H9 (cell line): ENCODE measurements around the gene TMC2. TPM values are rescaled to one million over a fixed set of nuclear protein-coding genes. Genes with fewer than 3 reads are reported as not detected.

Experiments
- DNase-seq: peaks from one replicate; pipeline ENCODE4 v3.0.0-alpha.2; 2017
- H2AFZ ChIP-seq: one replicate; pipeline ENCODE4 v1.6.1; 2013; ENCODE audit warnings: mild to moderate bottlenecking, low read length, control low read depth, moderate library complexity
- H2AK5ac ChIP-seq: 2 replicates; pipeline ENCODE4 v1.6.1; 2013; ENCODE audit warnings: low read length, control low read depth, mixed read lengths; ENCODE audit not compliant: insufficient read length
- H2BK120ac ChIP-seq: one replicate; pipeline ENCODE4 v1.6.1; 2013; ENCODE audit warnings: low read depth, mild to moderate bottlenecking, low read length, control low read depth, inconsistent platforms; ENCODE audit not compliant: poor library complexity, severe bottlenecking
- H2BK12ac ChIP-seq: 2 replicates; pipeline ENCODE4 v1.6.1; 2013; ENCODE audit warnings: low read length, control low read depth, mixed read lengths, low read depth; ENCODE audit not compliant: insufficient read length
- H2BK15ac ChIP-seq: 2 replicates; pipeline ENCODE4 v1.6.1; 2013; ENCODE audit warnings: low read depth, low read length, control low read depth
- H2BK20ac ChIP-seq: one replicate; pipeline ENCODE4 v1.6.1; 2013; ENCODE audit warnings: low read depth, mild to moderate bottlenecking, low read length, control low read depth, inconsistent platforms; ENCODE audit not compliant: poor library complexity, severe bottlenecking
- H2BK5ac ChIP-seq: 2 replicates; pipeline ENCODE4 v1.6.1; 2013; ENCODE audit warnings: low read length, control low read depth, mixed read lengths; ENCODE audit not compliant: insufficient read length
- H3K14ac ChIP-seq: 2 replicates; pipeline ENCODE4 v1.6.1; 2013; ENCODE audit warnings: low read length, control low read depth; ENCODE audit not compliant: insufficient read depth
- H3K18ac ChIP-seq: 2 replicates; pipeline ENCODE4 v1.6.1; 2013; ENCODE audit warnings: low read depth, mild to moderate bottlenecking, mixed read lengths, low read length, control low read depth; ENCODE audit not compliant: insufficient read length
- H3K23ac ChIP-seq: 2 replicates; pipeline ENCODE4 v1.6.1; 2013; ENCODE audit warnings: low read length, control low read depth, mixed read lengths, low read depth; ENCODE audit not compliant: insufficient read length
- H3K23me2 ChIP-seq: 2 replicates; pipeline ENCODE4 v1.6.1; 2013; ENCODE audit warnings: low read depth, mild to moderate bottlenecking, mixed read lengths, low read length, control low read depth; ENCODE audit not compliant: insufficient read length, poor library complexity, severe bottlenecking
- H3K27ac ChIP-seq: 2 replicates; pipeline ENCODE4 v1.5.1; 2013; ENCODE audit warnings: low read length, control low read depth, mixed read lengths, low read depth; ENCODE audit not compliant: insufficient read length
- H3K27me3 ChIP-seq: 2 replicates; pipeline ENCODE4 v1.6.1; 2013; ENCODE audit warnings: low read length, control low read depth, inconsistent platforms; ENCODE audit not compliant: insufficient read depth
- H3K4ac ChIP-seq: 2 replicates; pipeline ENCODE4 v1.6.1; 2013; ENCODE audit warnings: low read depth, mild to moderate bottlenecking, control low read depth, inconsistent platforms, low read length, moderate library complexity
- H3K4me1 ChIP-seq: 2 replicates; pipeline ENCODE4 v1.6.1; 2013; ENCODE audit warnings: low read length, control low read depth, inconsistent platforms; ENCODE audit not compliant: insufficient read depth
- H3K4me2 ChIP-seq: 2 replicates; pipeline ENCODE4 v1.6.1; 2013; ENCODE audit warnings: low read length, control low read depth, mixed read lengths; ENCODE audit not compliant: insufficient read length, insufficient read depth
- H3K56ac ChIP-seq: 2 replicates; pipeline ENCODE4 v1.6.1; 2013; ENCODE audit warnings: low read depth, mild to moderate bottlenecking, mixed read lengths, low read length, control low read depth; ENCODE audit not compliant: insufficient read length
- H3K79me1 ChIP-seq: 2 replicates; pipeline ENCODE4 v1.6.1; 2013; ENCODE audit warnings: low read depth, mild to moderate bottlenecking, moderate library complexity, low read length, control low read depth, inconsistent platforms; ENCODE audit not compliant: insufficient read depth, poor library complexity, severe bottlenecking
- H3K79me2 ChIP-seq: 2 replicates; pipeline ENCODE4 v1.6.1; 2013; ENCODE audit warnings: low read length, control low read depth, inconsistent platforms; ENCODE audit not compliant: insufficient read depth
- H3K9ac ChIP-seq: 2 replicates; pipeline ENCODE4 v1.6.1; 2013; ENCODE audit warnings: low read length, control low read depth, mixed read lengths; ENCODE audit not compliant: insufficient read length; ENCODE audit errors: extremely low read depth
- H3K9me3 ChIP-seq: one replicate; pipeline ENCODE4 v1.6.1; 2013; ENCODE audit warnings: low read depth, low read length, inconsistent platforms; ENCODE audit not compliant: control insufficient read depth
- H3T11ph ChIP-seq: one replicate; pipeline ENCODE4 v1.6.1; 2013; ENCODE audit warnings: mild to moderate bottlenecking, low read length, control low read depth, inconsistent platforms
- H4K20me1 ChIP-seq: one replicate; pipeline ENCODE4 v1.6.1; 2013; ENCODE audit not compliant: control insufficient read depth, insufficient read length, insufficient read depth
- H4K5ac ChIP-seq: 2 replicates; pipeline ENCODE4 v1.6.1; 2013; ENCODE audit warnings: low read depth, mild to moderate bottlenecking, mixed read lengths, low read length, control low read depth; ENCODE audit not compliant: insufficient read length
- H4K8ac ChIP-seq: replicated peaks from 2 replicates; pipeline ENCODE4 v1.6.1; 2013; ENCODE audit warnings: low read length, control low read depth, mixed read lengths, low read depth; ENCODE audit not compliant: insufficient read length
- H4K91ac ChIP-seq: 2 replicates; pipeline ENCODE4 v1.6.1; 2013; ENCODE audit warnings: low read depth, mild to moderate bottlenecking, moderate library complexity, mixed read lengths, low read length, control low read depth; ENCODE audit not compliant: insufficient read length
- H3K27ac Mint-ChIP-seq, 3 experiments: 2 replicates in 2 of 3; 3 replicates in 1 of 3; pipeline ENCODE4 v1.8.0; 2020 to 2021; ENCODE audit warnings: mixed read lengths in 3 of 3, mild to moderate bottlenecking in 1 of 3, moderate library complexity in 1 of 3
- H3K27me3 Mint-ChIP-seq: 2 replicates; pipeline ENCODE4 v1.8.0; 2021; ENCODE audit warnings: low read depth, mild to moderate bottlenecking, moderate library complexity, mixed read lengths
- H3K36me3 Mint-ChIP-seq, 3 experiments: 2 replicates in 2 of 3; 3 replicates in 1 of 3; pipeline ENCODE4 v1.8.0; 2020 to 2021; ENCODE audit warnings: low read depth in 3 of 3, mixed read lengths in 3 of 3; ENCODE audit not compliant: insufficient read depth in 1 of 3
- H3K4me1 Mint-ChIP-seq, 2 experiments: 2 replicates each; pipeline ENCODE4 v1.8.0; 2020; ENCODE audit warnings: mixed read lengths in 2 of 2
- H3K4me3 Mint-ChIP-seq, 2 experiments: 2 replicates in 1 of 2; 3 replicates in 1 of 2; pipeline ENCODE4 v1.8.0; 2020 to 2021; ENCODE audit warnings: mild to moderate bottlenecking in 2 of 2, mixed read lengths in 2 of 2, moderate library complexity in 1 of 2
- H3K9me3 Mint-ChIP-seq, 2 experiments: 2 replicates in 1 of 2; 3 replicates in 1 of 2; pipeline ENCODE4 v1.8.0; 2020; ENCODE audit warnings: mild to moderate bottlenecking in 2 of 2, mixed read lengths in 2 of 2, moderate library complexity in 1 of 2
- WGBS: extraction: QIAGEN DNeasy Blood & Tissue Kit; methylation state at CpG from one replicate; pipeline ENCODE4 v1.1.7; 2013; ENCODE audit warnings: missing lambda C conversion rate, low lambda C conversion rate, mixed read lengths; ENCODE audit not compliant: insufficient read length; ENCODE audit errors: extremely low coverage; 5-methylcytosine and 5-hydroxymethylcytosine counted together
- total RNA-seq: library from RNA; stranded (reverse); gene quantifications from 2 replicates; pipeline ENCODE4 v1.2.1, GENCODE V29; 2021
- TF ChIP-seq, protein P1 (sequence below): fragments of 200-600 bp; sonication (generic); conservative IDR thresholded peaks from 3 replicates; pipeline ENCODE4 v1.8.0; 2021; ENCODE audit warnings: antibody characterized with exemption, mild to moderate bottlenecking

Gene TMC2
- total RNA-seq, 1 experiment from 2014 or later = not detected

DNA sequence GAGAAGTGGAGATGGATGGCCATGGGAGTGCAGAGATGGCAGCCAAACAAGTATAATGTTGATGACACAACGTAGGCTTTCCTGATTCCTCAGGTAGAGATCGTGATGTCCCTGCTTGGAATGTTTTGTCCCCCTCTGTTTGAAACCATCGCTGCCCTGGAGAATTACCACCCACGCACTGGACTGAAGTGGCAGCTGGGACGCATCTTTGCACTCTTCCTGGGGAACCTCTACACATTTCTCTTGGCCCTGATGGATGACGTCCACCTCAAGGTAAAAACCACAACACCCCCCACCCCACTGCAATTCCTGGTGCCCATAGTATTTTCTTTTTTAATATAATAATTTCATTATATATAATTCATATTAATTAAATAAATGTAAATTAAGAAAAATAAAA lies 74.0 kb downstream of the TMC2 start:
- Mint-ChIP-seq H3K27me3 (peaks cover 31% of the 10 kb centered on the region), H3K27ac (no peak overlapping the region), H3K9me3 (peaks cover 18 to 24% of the 10 kb centered on the region in 2 experiments), H3K36me3 (peaks cover 0 to 7% (median 3%) of the 10 kb centered on the region in 3 experiments; a peak in 3 of 7 replicates), H3K4me3 (no peak overlapping the region), H3K4me1 (no peaks in the 10 kb centered on the region)
- Histone ChIP-seq H4K5ac (no peak overlapping the region), H3K79me2 (no peaks in the 10 kb centered on the region), H3K4me2 (no peak overlapping the region), H3K79me1 (no peaks in the 10 kb centered on the region), H3T11ph (no peak overlapping the region), H2AFZ (no peak overlapping the region), H3K27ac (no peak overlapping the region), H2BK15ac (no peak overlapping the region), H2AK5ac (no peak overlapping the region), H3K9me3 (peaks cover 5% of the 10 kb centered on the region), H2BK12ac (no peak overlapping the region), H4K20me1 (no peaks in the 10 kb centered on the region), H3K23ac (no peak overlapping the region), H3K9ac (no peak overlapping the region), H2BK20ac (no peak overlapping the region), H2BK120ac (no peak overlapping the region), H3K14ac (no peak overlapping the region), H2BK5ac (no peak overlapping the region), H3K18ac (no peak overlapping the region), H3K56ac (no peak overlapping the region), H4K91ac (no peak overlapping the region), H3K27me3 (no peaks in the 10 kb centered on the region), H3K4ac (no peak overlapping the region), H4K8ac (no peak overlapping the region), H3K4me1 (no peaks in the 10 kb centered on the region), H3K23me2 (no peaks in the 10 kb centered on the region)
- no CpG with 5 or more reads among the region's 6 CpGs for WGBS
- TF ChIP-seq, protein P1, sequence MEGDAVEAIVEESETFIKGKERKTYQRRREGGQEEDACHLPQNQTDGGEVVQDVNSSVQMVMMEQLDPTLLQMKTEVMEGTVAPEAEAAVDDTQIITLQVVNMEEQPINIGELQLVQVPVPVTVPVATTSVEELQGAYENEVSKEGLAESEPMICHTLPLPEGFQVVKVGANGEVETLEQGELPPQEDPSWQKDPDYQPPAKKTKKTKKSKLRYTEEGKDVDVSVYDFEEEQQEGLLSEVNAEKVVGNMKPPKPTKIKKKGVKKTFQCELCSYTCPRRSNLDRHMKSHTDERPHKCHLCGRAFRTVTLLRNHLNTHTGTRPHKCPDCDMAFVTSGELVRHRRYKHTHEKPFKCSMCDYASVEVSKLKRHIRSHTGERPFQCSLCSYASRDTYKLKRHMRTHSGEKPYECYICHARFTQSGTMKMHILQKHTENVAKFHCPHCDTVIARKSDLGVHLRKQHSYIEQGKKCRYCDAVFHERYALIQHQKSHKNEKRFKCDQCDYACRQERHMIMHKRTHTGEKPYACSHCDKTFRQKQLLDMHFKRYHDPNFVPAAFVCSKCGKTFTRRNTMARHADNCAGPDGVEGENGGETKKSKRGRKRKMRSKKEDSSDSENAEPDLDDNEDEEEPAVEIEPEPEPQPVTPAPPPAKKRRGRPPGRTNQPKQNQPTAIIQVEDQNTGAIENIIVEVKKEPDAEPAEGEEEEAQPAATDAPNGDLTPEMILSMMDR = no peak
- DNase-seq = no peak
